ENCODE data around the gene PPM1A.

The PPM1A gene

DNA sequence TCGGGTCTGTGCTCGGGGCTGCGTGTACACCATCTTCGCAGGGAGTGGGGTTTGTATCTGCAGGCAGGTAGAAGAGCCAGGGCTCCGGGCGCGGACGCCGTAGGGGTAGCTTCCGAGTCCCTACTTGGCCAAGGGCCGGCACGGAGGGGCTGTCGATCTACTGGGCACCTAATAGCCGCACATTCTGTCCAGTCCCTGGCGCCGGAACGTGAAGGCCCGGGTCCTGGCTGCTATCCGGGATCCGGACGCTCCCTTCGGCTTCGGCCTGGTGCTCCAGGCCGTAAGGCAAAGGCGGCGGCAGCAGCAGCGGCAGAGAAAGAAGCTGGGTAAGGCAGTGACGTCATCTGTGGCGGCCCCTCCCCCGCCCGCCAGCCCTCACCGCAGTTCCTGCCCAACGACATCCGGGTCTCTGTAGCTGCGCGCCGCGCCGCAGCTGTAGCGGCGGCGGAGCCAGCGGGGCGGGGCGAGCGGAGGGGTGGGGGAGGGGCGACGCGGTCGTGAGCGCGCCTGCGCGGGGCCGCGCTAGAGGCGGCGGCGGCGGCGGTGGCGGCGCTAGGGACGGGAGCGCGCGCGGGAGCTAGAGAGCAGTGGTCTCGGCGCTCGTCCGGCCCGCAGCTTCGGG, at the start of gene PPM1A:
TSS of gene PPM1A (plus strand) at position 525 of the 622 bp plus-strand sequence. CDS start 33,483 bp downstream, outside the sequence.
- TF ChIP-seq CTCF (IDR thresholded peaks at IDR 0.05; ENCODE audit: insufficient read depth, low read length, poor library complexity, severe bottlenecking): no peak
- Histone ChIP-seq H3K4me3 (replicated peaks; ENCODE audit: low read depth, low read length) (peak within 1 kb of the TSS; percentile 80), H3K36me3 (ENCODE audit: control insufficient read depth, insufficient read depth, low read length) (no peaks in the 10 kb centered on the region), H3K27me3 (replicated peaks; ENCODE audit: control insufficient read depth, insufficient read depth, low read length) (no peaks in the 10 kb centered on the region)
- peak; percentile 98 for DNase-seq (ENCODE audit: extremely low read depth, insufficient read length)

DNA sequence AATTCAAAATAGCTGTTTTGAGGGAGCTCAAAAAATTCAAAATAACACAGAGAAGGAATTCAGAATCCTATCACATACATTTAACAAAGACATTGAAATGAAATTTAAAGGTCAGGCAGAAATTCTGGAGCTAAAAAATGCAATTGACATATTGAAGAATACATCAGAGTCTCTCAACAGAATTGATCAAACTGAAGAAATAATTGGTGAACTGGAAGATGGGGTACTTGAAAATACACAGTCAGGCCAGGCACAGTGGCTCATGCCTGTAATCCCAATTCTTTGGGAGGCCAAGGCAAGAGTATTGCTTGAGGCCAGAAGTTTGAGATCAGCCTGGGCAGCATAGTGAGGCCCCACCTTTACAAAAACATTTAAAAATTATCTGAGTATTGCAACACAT, 49.7 kb upstream of the PPM1A start:
- no peak for DNase-seq (ENCODE audit: extremely low read depth, insufficient read length)
- no peak for TF ChIP-seq CTCF (IDR thresholded peaks at IDR 0.05; ENCODE audit: insufficient read depth, low read length, poor library complexity, severe bottlenecking)
- no peak overlapping the region for H3K4me3 ChIP-seq (replicated peaks; ENCODE audit: low read depth, low read length)
- H3K27me3 ChIP-seq (replicated peaks; ENCODE audit: control insufficient read depth, insufficient read depth, low read length): no peaks in the 10 kb centered on the region
- no peaks in the 10 kb centered on the region for H3K36me3 ChIP-seq (ENCODE audit: control insufficient read depth, insufficient read depth, low read length)

- peak overlapping the region; percentile 9 for H3K4me3 ChIP-seq (replicated peaks; ENCODE audit: low read depth, low read length)
- DNase-seq (ENCODE audit: extremely low read depth, insufficient read length): peak; percentile 69
- no peaks in the 10 kb centered on the region for H3K36me3 ChIP-seq (ENCODE audit: control insufficient read depth, insufficient read depth, low read length)
- TF ChIP-seq CTCF (IDR thresholded peaks at IDR 0.05; ENCODE audit: insufficient read depth, low read length, poor library complexity, severe bottlenecking): no peak
- no peaks in the 10 kb centered on the region for H3K27me3 ChIP-seq (replicated peaks; ENCODE audit: control insufficient read depth, insufficient read depth, low read length)
Observed at GRCh38 chr14:60204104-60204842, 44.7 kb upstream of the PPM1A start.

DNA sequence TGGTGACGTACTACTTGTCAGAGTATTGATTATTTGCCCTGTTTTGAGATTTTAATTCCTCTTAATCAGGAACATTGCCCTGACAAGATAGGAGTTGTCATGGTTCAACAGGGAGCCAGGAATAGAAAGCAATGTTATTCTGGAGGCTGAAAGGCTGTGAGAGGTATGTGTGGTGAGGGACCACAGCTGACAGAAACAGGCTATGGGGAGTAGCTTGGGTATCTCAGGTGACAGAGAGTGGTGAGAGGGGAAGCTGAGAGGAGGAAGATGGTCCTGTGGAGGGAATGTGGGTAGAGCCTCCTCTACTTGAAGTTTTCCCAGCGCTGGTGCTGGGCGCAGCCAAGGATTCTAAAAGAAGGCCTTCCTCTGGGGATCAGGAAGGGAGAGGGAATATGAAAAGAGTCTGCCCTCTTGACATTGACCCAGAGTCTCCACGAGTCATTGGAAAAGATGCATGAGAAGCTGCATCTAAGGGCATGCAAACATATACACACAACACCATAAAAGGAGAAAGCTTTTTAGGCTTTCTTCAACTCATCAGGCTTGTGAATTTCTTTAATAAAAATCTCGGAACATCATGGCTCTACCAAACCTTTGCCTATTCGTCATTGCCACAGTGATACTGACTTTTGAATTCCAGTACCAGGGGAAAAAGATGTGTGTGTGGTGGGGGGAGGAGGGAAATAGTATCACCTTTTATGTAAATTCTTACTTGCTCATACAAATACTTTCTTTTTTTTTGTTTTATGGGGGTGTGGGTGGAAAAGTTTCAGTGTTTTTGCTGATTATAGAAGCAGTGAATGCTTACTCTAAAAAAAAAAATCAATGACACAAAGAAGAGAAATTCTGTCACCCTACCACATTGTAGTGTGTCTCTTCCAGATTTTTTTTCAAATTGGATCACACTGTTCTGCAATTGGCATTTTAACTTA, 43.9 kb upstream of the PPM1A start:
- Histone ChIP-seq H3K27me3 (replicated peaks; ENCODE audit: control insufficient read depth, insufficient read depth, low read length) (no peaks in the 10 kb centered on the region), H3K36me3 (ENCODE audit: control insufficient read depth, insufficient read depth, low read length) (no peaks in the 10 kb centered on the region), H3K4me3 (replicated peaks; ENCODE audit: low read depth, low read length) (peak overlapping the region; percentile 9)
- no peak for TF ChIP-seq CTCF (IDR thresholded peaks at IDR 0.05; ENCODE audit: insufficient read depth, low read length, poor library complexity, severe bottlenecking)
- DNase-seq (ENCODE audit: extremely low read depth, insufficient read length): no peak

DNA sequence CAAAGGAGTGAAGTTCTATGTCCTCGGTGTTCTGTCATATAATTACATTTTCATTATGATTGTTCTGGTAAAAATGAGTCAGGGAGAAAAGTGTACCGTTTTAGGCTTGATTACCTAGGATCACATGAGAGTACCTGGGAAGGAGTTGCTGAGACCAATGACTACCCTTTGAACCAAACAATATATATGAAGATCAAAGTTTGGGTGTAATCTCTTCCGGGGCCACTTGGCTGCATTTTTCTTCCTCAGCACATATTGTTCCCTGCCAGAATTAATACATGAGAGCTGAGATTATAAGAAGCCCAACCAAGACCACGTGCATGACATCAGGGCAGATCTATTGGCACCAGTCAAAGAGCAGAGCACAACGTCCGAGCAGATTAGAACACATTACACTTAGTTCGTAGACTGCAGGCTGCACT, 42.8 kb upstream of the PPM1A start:
- no peak for TF ChIP-seq CTCF (IDR thresholded peaks at IDR 0.05; ENCODE audit: insufficient read depth, low read length, poor library complexity, severe bottlenecking)
- Histone ChIP-seq H3K4me3 (replicated peaks; ENCODE audit: low read depth, low read length) (no peak overlapping the region), H3K27me3 (replicated peaks; ENCODE audit: control insufficient read depth, insufficient read depth, low read length) (no peaks in the 10 kb centered on the region), H3K36me3 (ENCODE audit: control insufficient read depth, insufficient read depth, low read length) (no peaks in the 10 kb centered on the region)
- DNase-seq (ENCODE audit: extremely low read depth, insufficient read length): no peak

Measured in GM06990 (cell line).